CD14-positive monocyte (primary cell): ENCODE data around the gene CAMK4. TPM values are rescaled to one million over a fixed set of nuclear protein-coding genes. Genes with fewer than 3 reads are reported as not detected.

ENCODE experiments used
- DNase-seq, 3 donors: peaks; one replicate each; pipeline ENCODE4 v3.0.0-alpha.2; 2011 to 2022
- H2AFZ ChIP-seq: 2 replicates; pipeline ENCODE4 v1.6.0; 2012; ENCODE audit warnings: mild to moderate bottlenecking, low read depth, low read length, inconsistent platforms; ENCODE audit not compliant: insufficient read depth, poor library complexity, severe bottlenecking
- H3K27ac ChIP-seq, 2 donors: 1 replicate in 1 of 2; 2 replicates in 1 of 2; pipeline ENCODE4 v1.5.1; 2012 to 2013; ENCODE audit warnings: low read length in 2 of 2, control low read depth in 1 of 2, inconsistent platforms in 1 of 2, low read depth in 1 of 2, mild to moderate bottlenecking in 1 of 2
- H3K27me3 ChIP-seq, 2 donors: one replicate each; pipeline versions ENCODE4 v1.6.0 to v1.6.1; 2011 to 2013; ENCODE audit warnings: low read length in 2 of 2; ENCODE audit not compliant: control insufficient read depth in 2 of 2, insufficient read depth in 2 of 2
- H3K36me3 ChIP-seq, 2 donors: replicated peaks in 1 of 2; 1 replicate in 1 of 2; 2 replicates in 1 of 2; pipeline versions ENCODE4 v1.5.1 to v1.6.1; 2012 to 2013; ENCODE audit warnings: low read length in 2 of 2, control low read depth in 1 of 2, inconsistent platforms in 1 of 2, mild to moderate bottlenecking in 1 of 2; ENCODE audit not compliant: insufficient read depth in 2 of 2, control insufficient read depth in 1 of 2
- H3K4me1 ChIP-seq, 2 donors: 1 replicate in 1 of 2; 2 replicates in 1 of 2; pipeline versions ENCODE4 v1.5.1 to v1.6.1; 2012 to 2013; ENCODE audit warnings: low read length in 2 of 2, control low read depth in 1 of 2, inconsistent platforms in 1 of 2, mild to moderate bottlenecking in 1 of 2, moderate library complexity in 1 of 2; ENCODE audit not compliant: insufficient read depth in 2 of 2, control insufficient read depth in 1 of 2
- H3K4me2 ChIP-seq: replicated peaks from 2 replicates; pipeline ENCODE3; 2012; ENCODE audit warnings: low read length, moderate library complexity, mild to moderate bottlenecking; ENCODE audit not compliant: poor library complexity, severe bottlenecking; ENCODE audit errors: extremely low read depth
- H3K4me3 ChIP-seq, 3 experiments: fragments of 200-600 bp in 1 of 3; sonication (generic) in 1 of 3; replicated peaks in 1 of 3; 1 replicate in 2 of 3; 2 replicates in 1 of 3; pipeline ENCODE4 v1.5.1; 2011 to 2013; ENCODE audit warnings: low read length in 3 of 3, mild to moderate bottlenecking in 3 of 3, control low read depth in 2 of 3, low read depth in 2 of 3, inconsistent platforms in 1 of 3, moderate library complexity in 1 of 3
- H3K79me2 ChIP-seq: 2 replicates; pipeline ENCODE4 v1.6.0; 2012; ENCODE audit warnings: mild to moderate bottlenecking, control low read depth, inconsistent platforms, low read length, moderate library complexity; ENCODE audit not compliant: insufficient read depth
- H3K9ac ChIP-seq: 2 replicates; pipeline ENCODE4 v1.6.0; 2017; ENCODE audit warnings: low read length, mild to moderate bottlenecking; ENCODE audit not compliant: insufficient read depth, poor library complexity, severe bottlenecking
- H3K9me3 ChIP-seq, 2 donors: replicated peaks in 1 of 2; 1 replicate in 1 of 2; 2 replicates in 1 of 2; pipeline versions ENCODE4 v1.5.1 to v1.6.1; 2012 to 2013; ENCODE audit warnings: low read length in 2 of 2, control low read depth in 1 of 2; ENCODE audit not compliant: control insufficient read depth in 1 of 2, insufficient read depth in 1 of 2
- H4K20me1 ChIP-seq: 2 replicates; pipeline ENCODE4 v1.6.0; 2012; ENCODE audit warnings: mild to moderate bottlenecking, low read length, control low read depth, moderate library complexity; ENCODE audit not compliant: insufficient read depth
- H3K27ac Mint-ChIP-seq, 7 donors: one replicate each; pipeline ENCODE4 v1.8.0; 2020; ENCODE audit warnings: mild to moderate bottlenecking in 7 of 7, mixed read lengths in 7 of 7, moderate library complexity in 6 of 7, inconsistent platforms in 2 of 7
- H3K27me3 Mint-ChIP-seq, 3 donors: one replicate each; pipeline ENCODE4 v1.8.0; 2021 to 2022; ENCODE audit warnings: low read depth in 3 of 3, mild to moderate bottlenecking in 3 of 3, mixed read lengths in 3 of 3, moderate library complexity in 3 of 3, inconsistent platforms in 1 of 3
- H3K36me3 Mint-ChIP-seq, 2 donors: one replicate each; pipeline ENCODE4 v1.8.0; 2020; ENCODE audit warnings: mixed read lengths in 2 of 2, inconsistent platforms in 1 of 2, mild to moderate bottlenecking in 1 of 2
- H3K4me1 Mint-ChIP-seq: one replicate; pipeline ENCODE4 v1.8.0; 2020; ENCODE audit warnings: mild to moderate bottlenecking, mixed read lengths
- H3K4me3 Mint-ChIP-seq, 2 donors: one replicate each; pipeline ENCODE4 v1.8.0; 2020; ENCODE audit warnings: mild to moderate bottlenecking in 2 of 2, mixed read lengths in 2 of 2, moderate library complexity in 1 of 2
- H3K9me3 Mint-ChIP-seq, 7 donors: one replicate each; pipeline ENCODE4 v1.8.0; 2020 to 2022; ENCODE audit warnings: mixed read lengths in 7 of 7, mild to moderate bottlenecking in 6 of 7, moderate library complexity in 6 of 7, inconsistent platforms in 2 of 7
- CTCF ChIP-seq: fragments of 200-600 bp; IDR thresholded peaks from one replicate; pipeline ENCODE4 v1.8.0; 2022; ENCODE audit warnings: antibody characterized with exemption, mild to moderate bottlenecking
- WGBS: methylation state at CpG from one replicate; pipeline ENCODE4 v1.1.5; 2013; ENCODE audit warnings: missing lambda C conversion rate; ENCODE audit not compliant: insufficient coverage; 5-methylcytosine and 5-hydroxymethylcytosine counted together
- intact Hi-C, 2 donors: fragments of 100-400 bp; cut with micrococcal nuclease; formaldehyde crosslinking; loops; one replicate each; pipeline versions ENCODE4 v1.15.0 to v1.15.1; 2023
- polyA plus RNA-seq, 3 donors: library from polyadenylated mRNA; depleted of rRNA in 1 of 3; unstranded in 2 of 3; stranded (reverse) in 1 of 3; fragments of 300-500 nt in 2 of 3; fragments of >200 nt in 1 of 3; fragmentation: Illumina TruSeq in 2 of 3; gene quantifications; 1 replicate in 2 of 3; 2 replicates in 1 of 3; pipeline ENCODE4 v1.2.3, GENCODE V29; 2012 to 2021

The CAMK4 gene
- polyA plus RNA-seq, 3 donors: 0.24 to 0.28 TPM; not detected in 1

GRCh38 chr5:111259636-111260035, 35.5 kb downstream of the CAMK4 start:
- intact Hi-C loops: no loop called here
- no peak for DNase-seq
- Mint-ChIP-seq H3K4me3 (no peak overlapping the region), H3K9me3 (peaks cover 0 to 3% (median 0%) of the 10 kb centered on the region in 7 donors), H3K27ac (no peak overlapping the region), H3K27me3 (no peaks in the 10 kb centered on the region), H3K4me1 (no peaks in the 10 kb centered on the region), H3K36me3 (no peaks in the 10 kb centered on the region)
- H3K79me2 ChIP-seq: no peaks in the 10 kb centered on the region
- no peak overlapping the region for H3K9ac ChIP-seq
- WGBS: no CpG with 5 or more reads among the region's 3 CpGs
- no peak for TF ChIP-seq CTCF
- no peak overlapping the region for H3K4me2 ChIP-seq
- no peak overlapping the region for H3K27ac ChIP-seq
- H3K4me3 ChIP-seq: no peak overlapping the region
- H3K27me3 ChIP-seq: no peaks in the 10 kb centered on the region
- no peak overlapping the region for H2AFZ ChIP-seq
- H4K20me1 ChIP-seq: no peaks in the 10 kb centered on the region
- H3K4me1 ChIP-seq: no peaks in the 10 kb centered on the region
- H3K9me3 ChIP-seq: no peaks in the 10 kb centered on the region
- H3K36me3 ChIP-seq: no peaks in the 10 kb centered on the region

- no peak for DNase-seq
- H3K79me2 ChIP-seq: no peaks in the 10 kb centered on the region
- intact Hi-C loops: no loop called here
- H3K4me1 Mint-ChIP-seq: no peaks in the 10 kb centered on the region
- no peaks in the 10 kb centered on the region for H3K27me3 Mint-ChIP-seq
- peaks cover 0 to 3% (median 0%) of the 10 kb centered on the region in 7 donors for H3K9me3 Mint-ChIP-seq
- no peaks in the 10 kb centered on the region for H3K9me3 ChIP-seq
- H3K27ac ChIP-seq: no peak overlapping the region
- WGBS: no CpG with 5 or more reads among the region's 1 CpG
- no peak overlapping the region for H3K27ac Mint-ChIP-seq
- H3K36me3 ChIP-seq: no peaks in the 10 kb centered on the region
- H3K4me3 Mint-ChIP-seq: no peak overlapping the region
- no peak overlapping the region for H3K4me3 ChIP-seq
- H3K4me2 ChIP-seq: no peak overlapping the region
- H3K9ac ChIP-seq: no peak overlapping the region
- H4K20me1 ChIP-seq: no peaks in the 10 kb centered on the region
- no peaks in the 10 kb centered on the region for H3K27me3 ChIP-seq
- H3K4me1 ChIP-seq: no peaks in the 10 kb centered on the region
- no peak for TF ChIP-seq CTCF
- no peak overlapping the region for H2AFZ ChIP-seq
- no peaks in the 10 kb centered on the region for H3K36me3 Mint-ChIP-seq
Observed at GRCh38 chr5:111261610-111262009, 37.4 kb downstream of the CAMK4 start.
